HG03039 (cell line): Measurements from ENCODE around the gene CD4.

Source experiments
- ATAC-seq: cut with Tn5 transposase; IDR thresholded peaks from one replicate; pipeline ENCODE4 v1.9.1; 2021; ENCODE audit warnings: mild to moderate bottlenecking, moderate library complexity; ENCODE audit not compliant: unreplicated experiment

Gene CD4

GRCh38 chr12:6843118-6843902 is 54.0 kb downstream of the CD4 start:
- no peak for ATAC-seq

- ATAC-seq: no peak
These were observed 56.1 kb downstream of the CD4 start for GRCh38 chr12:6845395-6845794.

- no peak for ATAC-seq
These were observed 57.1 kb downstream of the CD4 start for GRCh38 chr12:6846316-6846869.

- ATAC-seq: no peak
These were observed 58.3 kb downstream of the CD4 start for GRCh38 chr12:6847676-6848075.

GRCh38 chr12:6849427-6849826 is 60.1 kb downstream of the CD4 start:
- no peak for ATAC-seq

- ATAC-seq: no peak
These were observed 60.7 kb downstream of the CD4 start for GRCh38 chr12:6849976-6850560.

- ATAC-seq: no peak
These were observed 61.4 kb downstream of the CD4 start for GRCh38 chr12:6850796-6851152.

GRCh38 chr12:6851153-6851920 is 62.0 kb downstream of the CD4 start, which contains the start of gene CDCA3:
TSS of gene CDCA3 (minus strand) at chr12:6851286. CDS start at chr12:6850952, 334 bp downstream.
- ATAC-seq: peak; percentile 44

GRCh38 chr12:6851921-6852650 is 62.8 kb downstream of the CD4 start, which contains the start of gene USP5:
TSS of gene USP5 (plus strand) at chr12:6852150. CDS start at chr12:6852180, 30 bp downstream.
- peak; percentile 63 for ATAC-seq

- ATAC-seq: no peak
These were observed 63.5 kb downstream of the CD4 start for GRCh38 chr12:6852651-6853354.

GRCh38 chr12:6853626-6854025 is 64.3 kb downstream of the CD4 start:
- ATAC-seq: no peak

GRCh38 chr12:6854036-6854435 is 64.7 kb downstream of the CD4 start:
- no peak for ATAC-seq

- ATAC-seq: no peak
These were observed 66.0 kb downstream of the CD4 start for GRCh38 chr12:6855322-6855721.

GRCh38 chr12:6858799-6859198 is 69.5 kb downstream of the CD4 start:
- no peak for ATAC-seq

GRCh38 chr12:6860116-6860515 is 70.8 kb downstream of the CD4 start:
- no peak for ATAC-seq

GRCh38 chr12:6860942-6861341 is 71.6 kb downstream of the CD4 start:
- no peak for ATAC-seq

- no peak for ATAC-seq
These were observed 72.1 kb downstream of the CD4 start for GRCh38 chr12:6861391-6861790.

GRCh38 chr12:6863033-6863432 is 73.7 kb downstream of the CD4 start:
- ATAC-seq: no peak

- no peak for ATAC-seq
These were observed 74.4 kb downstream of the CD4 start for GRCh38 chr12:6863586-6864321.
